Thyroid gland (tissue), 4 donors: Measurements from ENCODE around the gene SNED1.

Source experiments
- CTCF ChIP-seq, 6 experiments: fragments of 200-600 bp in 3 of 6; fragments of 450-650 bp in 3 of 6; sonication (generic) in 3 of 6; IDR thresholded peaks; one replicate each; pipeline ENCODE4 v1.5.1; 2016 to 2019; ENCODE audit warnings: antibody characterized with exemption in 6 of 6, mild to moderate bottlenecking in 2 of 6, inconsistent platforms in 1 of 6, moderate library complexity in 1 of 6
- POLR2A ChIP-seq, 2 donors: fragments of 450-650 bp; IDR thresholded peaks; one replicate each; pipeline ENCODE4 v1.6.1; 2017; ENCODE audit warnings: antibody characterized with exemption in 2 of 2, mild to moderate bottlenecking in 2 of 2, moderate library complexity in 1 of 2

GRCh38 chr2:241072553-241073165, 74.2 kb downstream of the SNED1 start:
- TF ChIP-seq CTCF (IDR thresholded peaks at IDR 0.05) (no peak), POLR2A (IDR thresholded peaks at IDR 0.05) (no peak)
